Stimulated activated CD4-positive, alpha-beta T cell treated with anti-CD3 and anti-CD28 coated beads, Interleukin-4, amount 100 ng/mL, for 1 hour (primary cell): Measurements from ENCODE around the gene SCO1.
A peak's percentile ranks its signal among the peaks of the same experiment; 100 is the strongest.
"Not testable (repeated sequence)": the region's sequence is repeated elsewhere in the genome, so short reads cannot be mapped to it uniquely, and the experiment has no call there.

Source experiments
- DNase-seq: peaks from one replicate; pipeline ENCODE4 v3.0.0-alpha.2; 2020

The SCO1 gene

DNA sequence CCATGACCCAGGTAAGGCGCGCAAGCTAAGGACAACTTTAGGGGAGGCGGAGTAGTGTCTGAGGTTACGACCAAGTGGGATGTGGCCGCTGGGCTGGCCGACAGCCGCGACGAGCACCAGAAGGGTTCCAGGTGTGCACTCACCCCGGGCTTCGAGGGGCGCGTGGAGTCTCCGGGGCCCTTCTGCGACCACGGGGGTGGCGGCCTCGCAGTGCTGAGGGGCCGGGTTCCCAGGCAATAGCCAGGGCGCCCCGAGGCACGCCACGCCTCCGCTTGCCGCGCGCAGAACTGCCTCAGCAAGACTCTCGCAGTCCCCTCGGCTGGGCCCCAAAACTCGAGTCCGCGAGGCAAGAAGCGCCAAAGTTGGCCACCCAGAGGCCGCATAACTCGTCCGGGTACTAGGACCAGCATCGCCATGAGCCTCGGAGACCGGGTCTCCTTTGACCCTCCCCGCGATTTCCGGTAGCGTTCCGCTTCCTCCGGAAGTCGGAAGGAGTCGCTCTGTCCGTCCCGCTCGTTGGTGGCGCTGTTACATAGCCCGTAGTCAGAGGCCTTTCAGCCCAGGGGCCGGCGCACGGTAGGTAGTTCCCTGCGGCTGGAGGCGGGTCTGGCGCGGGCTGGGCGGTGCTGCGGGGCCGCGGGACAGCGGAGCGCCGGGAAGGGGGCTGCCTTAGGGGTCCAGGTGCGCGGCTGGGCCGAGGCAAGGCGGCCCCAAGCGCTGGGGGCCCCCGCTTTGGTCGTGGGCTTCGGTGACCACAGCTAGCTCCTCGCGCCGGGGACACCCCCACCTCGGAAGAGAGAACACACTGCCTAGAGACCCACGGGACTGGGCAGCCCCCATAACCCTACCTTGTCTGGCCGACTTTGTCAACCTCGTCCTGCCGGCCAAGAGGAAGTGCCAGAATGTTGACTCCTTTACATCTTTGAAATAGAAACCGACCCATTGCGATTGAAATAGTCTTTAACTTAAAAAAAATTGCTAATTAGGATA is at the start of gene SCO1, which contains the start of gene ADPRM:
SCO1 (minus strand) TSS at position 442 of the 990 bp plus-strand sequence; CDS start at position 416, 26 bp downstream.
ADPRM (plus strand) TSS at position 503 of the 990 bp plus-strand sequence. CDS start 7,333 bp downstream, outside the sequence.
- DNase-seq, result peak; percentile 88

- no peak for DNase-seq
These were observed 47.9 kb upstream of the SCO1 start for GRCh38 chr17:10745231-10745630.

- no peak for DNase-seq
These were observed 47.2 kb upstream of the SCO1 start for GRCh38 chr17:10744501-10745000.

GRCh38 chr17:10743316-10744009 is 46.1 kb upstream of the SCO1 start:
- no peak for DNase-seq

DNA sequence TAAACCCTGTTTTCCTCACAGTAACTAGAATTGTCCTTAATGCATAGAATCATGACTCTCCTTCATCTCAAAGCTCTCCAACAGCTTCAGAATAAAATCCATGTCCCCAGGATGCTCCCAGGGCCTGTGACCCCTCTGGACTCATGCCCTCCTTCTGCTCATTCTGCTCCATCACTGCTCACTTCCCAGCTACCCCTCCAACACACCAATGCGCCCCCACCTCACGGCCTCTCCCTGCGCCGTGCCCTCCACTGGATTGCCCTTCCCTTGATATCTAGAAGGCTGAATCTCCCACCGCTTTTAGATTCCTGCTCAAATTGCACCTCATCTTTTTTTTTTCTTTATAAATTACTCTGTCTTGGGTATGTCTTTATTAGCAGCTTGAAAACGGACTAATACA is 45.1 kb upstream of the SCO1 start:
- no peak for DNase-seq

DNA sequence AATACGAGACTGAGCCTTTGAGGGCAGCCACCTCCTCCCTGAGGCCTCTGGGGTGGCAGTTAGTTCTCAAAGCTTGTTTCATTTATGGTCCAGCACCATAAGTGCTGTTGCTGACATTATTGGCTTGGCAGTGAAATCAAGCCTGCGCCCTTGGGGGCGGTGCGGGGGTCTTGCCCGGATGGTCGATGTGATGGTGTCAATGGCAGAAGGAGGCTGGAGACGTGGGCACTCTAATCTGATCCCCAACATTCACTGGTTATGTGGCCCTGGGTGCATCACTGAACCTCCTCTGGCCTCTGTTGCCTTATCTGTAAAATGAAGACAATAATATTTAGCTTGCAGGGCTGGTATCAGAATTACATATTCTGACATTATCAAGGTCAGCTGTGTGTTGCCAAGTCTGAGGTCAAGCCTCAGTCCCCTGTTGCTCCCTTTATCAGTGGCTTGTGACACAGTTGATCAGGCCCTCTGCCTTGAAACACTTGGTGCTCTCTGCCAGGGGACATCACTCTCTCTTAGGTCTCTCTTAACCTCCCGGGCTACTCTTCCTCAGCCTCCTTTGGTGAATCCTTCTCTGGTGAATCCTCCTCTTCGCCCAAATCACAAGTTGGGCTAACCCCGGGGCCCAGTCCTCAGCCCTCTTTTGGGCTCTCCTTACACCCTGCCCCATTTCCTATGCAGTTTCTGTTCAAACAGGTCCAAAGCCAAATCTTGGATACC is 44.2 kb upstream of the SCO1 start:
- DNase-seq, result no peak

- no peak for DNase-seq
These were observed 42.1 kb upstream of the SCO1 start for GRCh38 chr17:10739386-10739785.

DNA sequence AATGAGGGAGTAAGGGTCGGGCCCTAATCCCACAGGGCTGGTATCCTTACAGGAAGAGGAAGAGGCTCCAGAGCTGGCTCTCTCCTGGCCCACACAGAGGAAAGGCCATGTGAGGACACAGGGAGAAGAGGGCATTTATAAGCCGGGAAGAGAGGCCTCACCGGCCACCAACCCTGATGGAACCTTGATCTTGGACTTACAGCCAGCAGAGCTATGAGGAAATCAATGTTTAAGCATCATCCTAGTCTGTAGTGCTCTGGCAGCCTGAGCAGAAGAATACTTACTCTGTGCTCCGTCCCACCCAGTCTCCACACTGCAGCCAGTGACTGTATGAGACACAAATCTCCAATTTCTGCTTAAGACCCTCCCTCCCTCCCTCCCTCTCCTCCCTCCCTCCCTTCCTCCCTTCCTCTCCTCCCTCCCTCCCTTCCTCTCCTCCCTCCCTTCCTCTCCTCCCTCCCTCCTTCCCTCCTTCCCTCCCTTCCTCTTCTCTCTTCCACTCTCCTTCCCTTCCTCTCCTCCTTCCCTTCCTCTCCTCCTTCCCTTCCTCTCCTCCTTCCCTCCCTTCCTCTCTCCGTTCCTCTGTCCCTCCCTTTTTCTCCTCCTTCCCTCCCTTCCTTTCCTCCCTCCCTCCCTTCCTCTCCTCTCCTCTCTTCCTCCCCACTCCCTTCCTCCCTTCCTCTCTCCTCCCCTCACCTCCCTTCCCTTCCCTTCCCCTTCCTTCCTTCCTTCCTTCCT is 41.4 kb upstream of the SCO1 start:
- no peak for DNase-seq

DNA sequence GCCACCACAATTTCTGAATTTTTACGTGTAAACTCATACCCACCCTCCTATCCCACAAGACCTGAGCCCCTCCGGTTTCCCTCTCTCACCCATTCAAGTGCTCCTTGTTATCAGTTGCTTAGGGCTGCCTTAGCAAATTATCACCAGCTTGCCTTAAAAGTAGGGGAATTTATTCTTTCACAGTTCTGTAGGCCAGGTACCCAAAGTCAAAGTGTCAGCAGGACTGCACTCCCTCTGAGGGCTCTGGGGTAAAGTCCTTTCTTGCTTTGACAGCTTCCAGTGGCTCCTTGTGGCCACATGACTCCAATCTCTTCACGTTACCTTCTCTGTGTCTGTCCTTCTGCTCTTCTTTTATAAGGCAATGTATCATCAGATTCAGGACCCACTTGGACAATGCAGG is 40.4 kb upstream of the SCO1 start:
- DNase-seq, result no peak

GRCh38 chr17:10737168-10737622 is 39.9 kb upstream of the SCO1 start:
- DNase-seq, result peak; percentile 15

GRCh38 chr17:10735821-10736220 is 38.5 kb upstream of the SCO1 start:
- DNase-seq, result no peak

DNA sequence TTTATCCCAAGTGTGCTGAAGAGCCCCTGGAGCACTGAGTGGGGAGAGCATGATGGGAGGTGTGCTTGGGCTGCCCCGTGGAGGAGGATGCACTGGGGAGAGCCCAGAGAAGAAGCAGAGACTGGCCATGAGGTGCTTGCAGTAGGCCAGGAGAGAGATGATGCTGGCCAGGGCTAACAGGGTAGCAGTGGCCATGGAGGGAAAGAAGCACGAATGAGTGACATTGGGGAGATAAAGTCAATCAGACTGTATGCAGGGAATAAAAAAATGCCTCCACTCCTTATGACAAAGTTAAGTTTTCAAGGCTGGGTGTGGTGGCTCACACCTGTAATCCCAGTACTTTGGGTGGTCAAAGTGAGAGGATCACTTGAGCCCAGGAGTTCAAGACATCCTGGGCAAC is 37.9 kb upstream of the SCO1 start:
- DNase-seq, result no peak

- DNase-seq, result no peak
These were observed 36.3 kb upstream of the SCO1 start for GRCh38 chr17:10733666-10734065.

GRCh38 chr17:10732121-10732520 is 34.8 kb upstream of the SCO1 start:
- not testable (repeated sequence) for DNase-seq

DNA sequence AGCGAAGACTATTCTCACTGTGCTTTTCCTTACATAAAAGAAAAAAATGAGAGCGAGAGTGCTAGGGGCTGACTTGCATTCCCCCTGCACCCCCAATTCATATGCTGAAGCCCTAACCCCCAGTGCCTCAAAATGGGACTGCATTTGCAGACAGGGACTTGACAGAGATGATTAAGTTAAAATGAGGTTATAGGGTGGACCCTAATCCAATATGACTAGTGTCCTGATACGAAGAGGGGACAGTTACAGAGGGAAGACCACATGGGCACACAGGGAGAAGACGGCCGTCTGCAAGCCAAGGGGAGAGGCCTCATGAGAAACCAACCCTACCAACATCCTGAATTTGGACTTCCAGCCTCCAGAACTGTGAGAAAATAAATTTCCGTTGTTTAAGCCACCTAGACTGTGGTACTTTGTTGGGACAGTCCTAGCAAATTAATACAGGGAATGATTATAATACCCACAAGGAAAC is 34.1 kb upstream of the SCO1 start:
- DNase-seq, result no peak

GRCh38 chr17:10730247-10730646 is 32.9 kb upstream of the SCO1 start:
- DNase-seq, result not testable (repeated sequence)

GRCh38 chr17:10729334-10730193 is 32.2 kb upstream of the SCO1 start, which contains the start of gene TMEM220:
Gene TMEM220, minus strand, starts transcription at chr17:10730023. Its CDS starts 172 bp downstream, at chr17:10729851.
- DNase-seq, result peak; percentile 54

- no peak for DNase-seq
These were observed 31.1 kb upstream of the SCO1 start for GRCh38 chr17:10728331-10728892.

DNA sequence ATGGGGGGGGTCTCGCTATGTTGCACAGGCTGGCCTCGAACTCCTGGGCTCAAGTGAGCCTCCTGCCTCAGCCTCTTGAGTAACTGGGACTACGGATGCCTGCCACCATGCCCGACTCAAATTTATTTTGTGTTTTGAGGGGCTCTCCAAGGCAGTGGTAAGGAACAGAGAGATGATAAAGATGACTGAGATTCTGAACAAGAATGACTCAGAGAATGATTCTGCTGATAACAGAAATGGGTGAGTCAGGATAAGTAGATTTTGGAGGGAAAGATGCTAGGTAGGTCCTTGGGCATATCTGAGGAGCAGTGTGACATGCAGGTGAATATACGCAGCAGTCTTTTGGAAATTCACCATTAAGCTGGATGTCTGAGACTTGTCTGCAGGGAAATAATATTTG is 29.9 kb upstream of the SCO1 start:
- no peak for DNase-seq

GRCh38 chr17:10726196-10726595 is 28.9 kb upstream of the SCO1 start:
- DNase-seq, result no peak
